Uterus (tissue), 2 donors: ENCODE results near the gene VPS26C.

Source experiments
- POLR2A ChIP-seq, 2 donors: fragments of 450-650 bp; IDR thresholded peaks; one replicate each; pipeline ENCODE4 v1.6.1; 2016; ENCODE audit warnings: antibody characterized with exemption in 2 of 2, mild to moderate bottlenecking in 1 of 2, moderate library complexity in 1 of 2
- TF ChIP-seq, protein P1 (sequence below), 4 experiments: fragments of 200-600 bp in 2 of 4; fragments of 450-650 bp in 2 of 4; sonication (generic) in 2 of 4; IDR thresholded peaks; one replicate each; pipeline ENCODE4 v1.5.1; 2016 to 2019; ENCODE audit warnings: antibody characterized with exemption in 4 of 4, mild to moderate bottlenecking in 2 of 4, moderate library complexity in 1 of 4

DNA sequence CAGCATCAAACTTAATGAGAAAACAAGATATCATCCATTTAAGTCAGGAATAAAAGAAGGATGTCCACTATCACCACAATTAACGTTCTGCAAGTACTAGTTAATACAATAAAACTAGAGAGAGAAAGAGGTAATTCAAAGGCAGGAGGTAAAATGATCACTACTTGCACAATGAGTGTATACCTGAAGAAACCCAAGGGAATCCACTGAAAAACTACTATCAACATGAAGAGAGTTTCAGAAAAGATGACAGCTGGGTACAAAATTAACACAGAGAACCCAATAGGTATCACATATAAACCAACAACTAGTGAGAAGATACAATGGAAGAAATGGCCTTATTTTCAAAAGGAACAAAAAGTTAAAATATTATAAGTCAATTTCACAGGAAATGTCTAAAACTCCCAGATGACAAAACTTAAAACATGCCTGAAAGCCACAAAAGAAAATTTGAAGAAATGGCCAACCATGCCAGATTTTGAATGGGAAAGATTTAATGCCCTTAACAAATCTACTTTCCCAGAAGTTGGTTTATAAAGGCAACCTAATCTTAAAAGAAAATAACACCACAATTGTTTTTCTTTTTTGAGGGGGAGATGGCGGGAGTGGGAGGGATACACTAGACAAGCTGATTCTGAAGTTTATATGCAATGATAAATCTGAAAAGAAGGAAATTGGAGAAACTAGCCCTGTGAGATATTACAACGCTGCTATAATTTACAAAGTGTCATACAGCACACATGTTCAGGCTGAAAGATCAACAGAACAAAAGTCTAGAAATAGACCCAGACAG, 17.8 kb downstream of the VPS26C start:
- TF ChIP-seq, protein P1, sequence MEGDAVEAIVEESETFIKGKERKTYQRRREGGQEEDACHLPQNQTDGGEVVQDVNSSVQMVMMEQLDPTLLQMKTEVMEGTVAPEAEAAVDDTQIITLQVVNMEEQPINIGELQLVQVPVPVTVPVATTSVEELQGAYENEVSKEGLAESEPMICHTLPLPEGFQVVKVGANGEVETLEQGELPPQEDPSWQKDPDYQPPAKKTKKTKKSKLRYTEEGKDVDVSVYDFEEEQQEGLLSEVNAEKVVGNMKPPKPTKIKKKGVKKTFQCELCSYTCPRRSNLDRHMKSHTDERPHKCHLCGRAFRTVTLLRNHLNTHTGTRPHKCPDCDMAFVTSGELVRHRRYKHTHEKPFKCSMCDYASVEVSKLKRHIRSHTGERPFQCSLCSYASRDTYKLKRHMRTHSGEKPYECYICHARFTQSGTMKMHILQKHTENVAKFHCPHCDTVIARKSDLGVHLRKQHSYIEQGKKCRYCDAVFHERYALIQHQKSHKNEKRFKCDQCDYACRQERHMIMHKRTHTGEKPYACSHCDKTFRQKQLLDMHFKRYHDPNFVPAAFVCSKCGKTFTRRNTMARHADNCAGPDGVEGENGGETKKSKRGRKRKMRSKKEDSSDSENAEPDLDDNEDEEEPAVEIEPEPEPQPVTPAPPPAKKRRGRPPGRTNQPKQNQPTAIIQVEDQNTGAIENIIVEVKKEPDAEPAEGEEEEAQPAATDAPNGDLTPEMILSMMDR (IDR thresholded peaks at IDR 0.05), result no peak
- no peak for TF ChIP-seq POLR2A (IDR thresholded peaks at IDR 0.05)
